GM12892 (cell line): ENCODE results near the gene SETX.

Source experiments
- POLR2A ChIP-seq: IDR thresholded peaks from 2 replicates; pipeline ENCODE4 v1.6.1; 2011; ENCODE audit warnings: low read depth, low read length, control low read depth
- TAF1 ChIP-seq: IDR thresholded peaks from 2 replicates; pipeline ENCODE4 v1.6.1; 2011; ENCODE audit warnings: low read depth, mild to moderate bottlenecking, control low read depth, low read length, borderline replicate concordance

DNA sequence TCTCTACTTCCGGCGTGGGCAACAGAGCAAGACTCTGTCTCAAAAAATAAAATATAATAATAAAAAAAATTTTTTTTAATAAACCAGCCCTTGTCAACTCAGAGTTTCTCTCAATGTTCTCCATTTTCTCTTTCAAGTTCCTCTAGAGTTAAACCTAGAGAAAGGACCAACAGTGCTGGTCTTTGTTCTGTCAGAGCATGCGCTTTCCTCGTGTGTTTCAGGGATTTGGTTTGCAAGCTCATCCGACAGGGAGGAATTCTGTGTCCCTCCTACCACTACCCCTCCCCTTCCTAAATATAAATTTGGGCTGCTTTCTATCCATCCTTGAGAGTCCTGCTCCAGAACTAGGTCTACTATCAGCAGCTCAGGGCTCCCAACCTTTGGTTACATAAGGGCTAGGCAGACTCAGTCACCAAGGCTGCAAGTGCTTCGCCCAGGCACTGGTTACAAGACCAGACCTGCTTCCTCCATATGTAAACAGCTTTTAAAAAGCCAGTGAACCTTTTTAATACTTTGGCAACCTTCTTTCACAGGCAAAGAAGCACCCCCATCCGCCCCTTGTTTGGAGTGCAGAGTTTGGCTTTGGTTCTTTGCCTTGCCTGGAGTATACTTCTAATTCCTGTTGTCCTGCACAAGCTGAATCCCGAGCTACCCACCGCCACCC lies 13.5 kb downstream of the SETX start:
- no peak for TF ChIP-seq POLR2A
- TF ChIP-seq TAF1: no peak
